Stimulated activated CD4-positive, alpha-beta T cell treated with anti-CD3 and anti-CD28 coated beads, Interleukin-1b, Interleukin-23, amount 100 ng/mL, for 24 hours (primary cell): ENCODE results near the gene TCOF1.

Source experiments
- DNase-seq, 4 experiments: peaks; one replicate each; pipeline ENCODE4 v3.0.0-alpha.2; 2020; ENCODE audit warnings: low read depth in 4 of 4, low spot score in 1 of 4

The TCOF1 gene

DNA sequence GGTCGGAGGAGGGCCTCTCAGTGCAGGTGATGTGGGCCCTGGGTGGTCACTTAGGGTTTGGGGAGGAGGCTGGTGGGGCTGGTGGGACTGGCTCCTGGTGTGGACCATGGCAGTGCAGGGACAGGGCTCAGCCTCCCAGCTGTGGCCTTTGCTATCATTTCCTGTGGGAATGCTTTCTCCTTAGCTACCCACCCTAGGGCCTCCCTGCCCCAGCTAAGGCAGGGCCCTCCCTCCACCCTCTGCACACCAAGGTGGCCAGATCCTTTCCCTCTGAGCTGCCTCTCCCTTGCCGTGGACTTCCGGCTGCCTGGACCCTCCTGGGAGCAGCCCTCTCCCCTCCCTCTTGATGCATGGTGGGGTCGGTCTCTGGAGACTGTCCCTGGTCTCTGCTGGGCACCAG is 32.1 kb upstream of the TCOF1 start:
- DNase-seq, result no peak

DNA sequence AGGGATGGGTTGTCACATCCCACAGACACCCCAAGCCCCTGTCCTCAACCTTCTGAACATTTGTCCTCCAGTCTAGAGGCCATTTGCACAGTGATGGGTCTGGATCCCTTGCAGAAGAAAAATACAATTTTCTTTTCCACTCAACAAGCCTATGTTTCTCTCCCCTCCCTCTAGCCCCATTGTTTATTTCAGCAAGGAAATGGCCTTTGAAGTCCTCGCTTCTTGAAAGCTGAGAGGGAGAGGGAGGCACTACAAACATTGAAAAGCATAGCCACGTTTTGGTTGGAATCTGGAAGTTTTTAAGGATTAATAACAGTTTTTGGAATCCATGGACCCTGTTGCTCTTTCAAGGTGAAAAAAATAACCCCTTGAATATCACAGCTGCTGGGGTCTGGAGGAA is 30.8 kb upstream of the TCOF1 start:
- no peak for DNase-seq

DNA sequence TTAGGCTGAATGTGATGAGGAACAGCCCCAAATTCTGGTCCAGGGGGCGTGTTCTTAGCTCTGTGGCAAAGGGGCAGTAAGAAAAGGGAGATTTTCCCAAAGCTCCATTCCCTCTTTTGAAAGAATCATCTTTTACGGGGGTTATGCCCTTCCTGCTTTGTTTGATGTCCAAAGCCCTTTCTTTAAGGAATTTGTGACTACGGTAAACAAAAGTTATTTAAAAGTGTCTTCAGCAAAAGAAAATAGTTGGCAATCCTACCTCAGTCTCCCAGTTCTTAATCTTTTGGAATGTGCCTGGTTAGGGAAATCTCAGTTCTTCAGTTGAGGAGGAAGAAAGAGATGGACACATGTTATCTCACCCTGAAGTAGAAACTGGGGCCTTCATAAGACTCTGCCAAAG is 30.4 kb upstream of the TCOF1 start:
- DNase-seq, result no peak

GRCh38 chr5:150328515-150328914 is 29.0 kb upstream of the TCOF1 start:
- no peak for DNase-seq

DNA sequence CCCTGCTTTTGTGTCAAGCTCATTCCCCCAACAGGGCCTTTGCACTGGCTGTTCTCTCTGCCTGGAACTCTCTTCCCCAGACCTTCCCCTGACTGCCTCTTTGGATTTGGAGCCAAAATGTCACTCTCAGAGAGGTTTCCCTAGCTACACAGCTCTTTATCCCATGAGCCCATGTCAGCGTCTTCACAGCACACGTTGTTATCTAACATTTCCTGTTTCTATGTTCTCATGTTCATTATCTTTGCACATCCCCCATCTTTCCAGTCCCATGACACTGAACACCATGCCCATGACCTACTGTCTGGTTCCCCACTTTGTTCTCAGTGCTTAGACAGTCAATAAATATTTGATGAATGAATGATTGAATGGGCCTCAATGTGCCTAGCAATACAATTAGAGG is 28.5 kb upstream of the TCOF1 start:
- DNase-seq, result no peak

- no peak for DNase-seq
Observed at GRCh38 chr5:150329881-150330876, 27.3 kb upstream of the TCOF1 start.

- DNase-seq, result no peak
Observed at GRCh38 chr5:150333400-150333799, 24.1 kb upstream of the TCOF1 start.

GRCh38 chr5:150335778-150336177 is 21.7 kb upstream of the TCOF1 start:
- DNase-seq, result no peak

DNA sequence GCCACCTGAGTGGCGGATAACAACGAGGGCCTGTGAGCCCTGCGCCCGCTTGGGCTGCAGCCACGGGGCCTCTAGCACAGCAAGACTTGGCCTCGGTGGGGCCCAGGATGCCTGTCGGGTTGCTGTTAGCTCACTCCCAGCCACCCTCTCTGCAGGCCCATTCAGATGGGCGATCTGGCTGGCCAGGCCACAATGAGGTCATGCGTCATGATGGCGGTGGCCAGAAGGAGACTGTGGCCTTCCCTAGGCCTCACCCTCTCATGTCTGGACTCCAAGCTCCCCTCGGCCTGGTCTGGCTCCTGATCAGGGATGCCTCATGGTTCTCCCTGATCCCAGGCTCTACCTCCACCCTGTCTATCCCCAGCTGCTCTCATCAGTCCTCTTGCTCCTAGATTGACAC is 19.0 kb upstream of the TCOF1 start:
- no peak for DNase-seq

DNA sequence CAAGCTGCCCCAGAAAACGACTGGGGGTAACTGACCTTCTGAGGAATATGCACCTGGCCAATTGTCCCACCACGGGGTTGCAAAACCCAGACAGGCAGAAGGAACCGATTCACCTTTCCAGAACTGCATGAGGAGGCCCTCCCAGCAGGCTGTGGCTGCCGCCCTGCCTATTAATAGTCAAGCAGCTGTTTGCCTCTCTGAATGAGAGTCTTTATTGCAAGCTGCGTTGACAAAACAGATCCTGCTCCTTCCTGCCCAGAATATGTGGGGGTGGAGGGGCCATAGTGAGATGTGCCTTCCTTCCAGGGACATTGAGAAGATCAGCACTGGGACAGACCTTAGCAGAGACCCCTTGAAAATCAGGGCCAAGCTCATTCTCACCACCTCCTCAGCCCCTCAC is 18.3 kb upstream of the TCOF1 start:
- no peak for DNase-seq

GRCh38 chr5:150339841-150340240 is 17.7 kb upstream of the TCOF1 start:
- no peak for DNase-seq

DNA sequence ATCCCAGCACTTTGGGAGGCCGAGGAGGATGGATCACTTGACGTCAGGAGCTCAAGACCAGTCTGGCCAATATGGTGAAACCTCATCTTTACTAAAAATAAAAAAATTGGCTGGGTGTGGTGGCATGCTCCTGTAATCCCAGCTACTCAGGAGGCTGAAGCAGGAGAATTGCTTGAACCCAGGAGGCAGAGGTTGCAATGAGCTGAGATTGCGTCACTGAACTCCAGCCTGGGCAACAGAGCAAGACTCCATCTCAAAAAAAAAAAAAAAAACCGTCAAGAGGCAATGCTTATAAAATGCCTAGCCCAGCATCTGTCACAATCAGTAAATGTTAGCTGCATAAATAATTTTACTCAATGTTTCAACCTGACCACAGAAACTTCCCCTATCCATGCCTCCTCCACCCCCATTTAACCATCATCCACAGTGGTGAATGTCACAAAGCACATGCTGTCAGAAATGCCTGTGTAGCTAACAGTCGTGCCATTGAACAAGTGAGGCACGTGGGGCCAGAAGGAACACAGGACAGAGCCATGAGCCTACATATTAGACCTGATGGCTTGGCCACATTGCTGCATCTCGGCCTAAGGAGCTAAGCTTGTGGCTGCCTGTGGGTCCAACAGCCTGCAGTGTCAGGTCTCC is 16.8 kb upstream of the TCOF1 start:
- no peak for DNase-seq

GRCh38 chr5:150341331-150341730 is 16.2 kb upstream of the TCOF1 start:
- no peak for DNase-seq

GRCh38 chr5:150341989-150342388 is 15.5 kb upstream of the TCOF1 start:
- no peak for DNase-seq

DNA sequence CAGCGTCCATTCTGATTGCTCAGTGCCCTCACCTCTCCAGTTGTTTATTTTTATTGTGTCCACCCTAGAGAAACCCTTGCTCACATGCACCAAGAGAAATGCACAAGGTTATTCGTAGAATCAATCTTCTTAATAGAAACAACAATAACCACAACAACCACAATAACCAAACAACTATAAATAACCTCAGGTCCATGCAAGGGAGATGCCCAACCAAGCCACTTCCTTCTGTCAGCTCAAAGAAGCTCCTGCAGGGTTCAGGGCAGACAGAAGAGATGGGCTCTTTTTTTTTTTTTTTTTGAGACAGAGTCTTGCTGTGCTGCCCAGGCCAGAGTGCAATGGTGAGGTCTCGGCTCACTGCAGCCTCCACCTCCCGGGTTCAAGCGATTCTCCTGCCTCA is 14.9 kb upstream of the TCOF1 start:
- no peak for DNase-seq

DNA sequence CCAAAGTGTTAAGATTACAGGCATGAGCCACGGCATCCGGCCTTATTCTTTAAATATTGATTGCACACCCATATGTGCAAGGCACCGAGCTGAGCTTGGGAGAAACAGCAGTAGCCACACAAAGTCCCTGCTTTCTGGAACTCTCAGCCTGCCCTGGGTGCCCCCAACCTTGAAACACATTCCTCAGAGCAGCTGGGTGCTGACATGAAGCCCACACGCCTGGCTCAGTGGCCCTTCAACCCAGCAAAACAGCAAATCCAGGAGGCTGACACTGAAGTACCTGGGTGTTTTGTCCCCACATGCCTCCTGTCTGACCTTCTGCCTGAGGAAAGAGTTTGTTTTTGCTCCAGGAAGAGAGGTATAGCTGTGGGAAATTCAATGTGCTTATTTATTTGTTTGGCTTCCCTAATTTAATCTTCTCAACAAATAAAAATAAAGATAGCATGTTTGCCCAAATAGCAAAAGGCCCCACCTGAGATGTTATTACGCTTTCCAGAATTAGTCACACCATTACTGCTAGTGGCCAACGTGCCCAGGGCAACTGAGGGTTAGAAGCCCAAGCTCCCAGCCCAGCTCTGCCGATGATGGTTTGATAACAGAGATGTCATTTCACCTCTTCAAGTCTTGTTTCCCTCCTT is 13.4 kb upstream of the TCOF1 start:
- DNase-seq, result no peak

GRCh38 chr5:150345716-150346115 is 11.8 kb upstream of the TCOF1 start:
- DNase-seq, result no peak

GRCh38 chr5:150346592-150346991 is 10.9 kb upstream of the TCOF1 start:
- DNase-seq, result no peak

DNA sequence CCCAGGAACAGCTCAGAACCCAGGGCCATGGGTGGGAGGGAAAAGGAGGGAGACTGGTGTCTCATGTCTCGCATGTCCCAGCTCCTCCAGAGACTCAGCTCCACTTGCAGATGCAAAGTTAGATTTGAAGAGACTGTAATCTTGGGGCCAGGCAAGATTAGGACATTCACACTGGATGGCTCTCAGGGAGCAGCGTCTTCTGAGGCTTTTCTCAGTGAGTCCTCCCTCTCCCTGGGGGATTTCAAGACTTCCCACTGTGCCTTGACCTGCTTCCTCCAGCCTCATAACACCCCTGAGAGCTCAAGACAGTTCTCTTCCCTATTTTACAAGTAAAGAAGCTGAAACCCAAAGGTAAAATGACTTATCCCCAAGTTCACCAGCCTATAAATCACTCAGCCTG is 10.5 kb upstream of the TCOF1 start:
- no peak for DNase-seq

DNA sequence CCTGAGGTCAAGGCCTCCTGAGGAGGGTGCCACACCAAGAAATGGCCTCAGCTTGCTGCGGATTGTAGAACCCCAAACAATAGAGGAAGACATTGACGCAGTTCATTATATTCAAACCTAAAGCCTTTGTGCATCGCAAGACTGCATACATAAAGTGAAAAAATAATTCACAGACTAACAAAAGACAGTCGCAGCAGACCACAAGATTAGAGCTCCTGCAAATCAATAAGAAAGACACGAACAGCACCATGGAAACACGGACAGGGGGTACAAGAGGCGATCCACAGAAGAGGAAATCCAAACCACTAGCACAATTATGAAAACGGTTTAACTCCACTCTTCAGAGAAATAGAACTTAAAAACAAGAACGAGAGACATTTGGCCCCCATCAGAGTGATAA is 10.0 kb upstream of the TCOF1 start:
- no peak for DNase-seq

- DNase-seq, result no peak
Observed at GRCh38 chr5:150349681-150350275, 7.7 kb upstream of the TCOF1 start.
